ENCODE results near the gene EPHB2. TPM values are rescaled to one million over a fixed set of nuclear protein-coding genes. Genes with fewer than 3 reads are reported as not detected.

Gene EPHB2
- total RNA-seq, 2 experiments from 2014 or later: 0.07 to 0.17 TPM

- intact Hi-C loops (cut with micrococcal nuclease): no loop called here
- H3K4me3 Mint-ChIP-seq: no peak overlapping the region
- no peak for DNase-seq
- POLR2A ChIA-PET: interaction anchor here (0.5 kb wide), 1 partner anchor 403 kb away, joined by 3 read pairs; no protein-coding TSS in a partner anchor
- H3K27ac Mint-ChIP-seq: no peak overlapping the region
- CTCF ChIA-PET: interaction anchor here (0.5 to 1.3 kb wide), 3 partner anchors 14 to 103 kb away, joined by 3 to 7 read pairs (median 3); no protein-coding TSS in a partner anchor
- H3K36me3 Mint-ChIP-seq: no peaks in the 10 kb centered on the region
- H3K27me3 Mint-ChIP-seq: no peaks in the 10 kb centered on the region
- no peaks in the 10 kb centered on the region for H3K9me3 Mint-ChIP-seq
- H3K4me1 Mint-ChIP-seq (ENCODE audit: low read depth): no peaks in the 10 kb centered on the region
Measured at GRCh38 chr1:22731924-22732720, 21.5 kb downstream of the EPHB2 start.

DNA sequence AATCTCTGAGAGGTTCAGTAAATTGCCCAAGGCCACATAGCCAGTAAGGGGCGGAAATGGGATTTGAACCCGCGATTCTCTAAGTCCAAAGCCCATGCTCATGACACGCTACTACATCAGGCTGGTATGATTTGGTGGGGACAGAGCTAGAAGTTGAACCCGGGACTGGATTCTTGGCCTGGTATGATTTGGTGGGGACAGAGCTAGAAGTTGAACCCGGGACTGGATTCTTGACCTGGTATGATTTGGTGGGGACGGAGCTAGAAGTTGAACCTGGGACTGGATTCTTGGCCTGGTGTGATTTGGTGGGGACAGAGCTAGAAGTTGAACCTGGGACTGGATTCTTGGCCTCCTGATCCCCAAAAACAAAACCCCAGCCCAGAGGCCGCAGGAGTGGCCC lies 23.0 kb downstream of the EPHB2 start:
- H3K9me3 Mint-ChIP-seq: no peaks in the 10 kb centered on the region
- CTCF ChIA-PET: interaction anchor here (1.5 kb wide), 1 partner anchor 29 kb away, joined by 4 read pairs; no protein-coding TSS in a partner anchor

GRCh38 chr1:22736501-22737080 lies 26.0 kb downstream of the EPHB2 start:
- Mint-ChIP-seq H3K27me3 (peaks cover 7% of the 10 kb centered on the region), H3K4me3 (no peak overlapping the region), H3K36me3 (no peaks in the 10 kb centered on the region), H3K4me1 (ENCODE audit: low read depth) (no peaks in the 10 kb centered on the region), H3K9me3 (no peaks in the 10 kb centered on the region), H3K27ac (no peak overlapping the region)
- CTCF ChIA-PET: no interaction called here
- intact Hi-C loops (cut with micrococcal nuclease): no loop called here
- DNase-seq: no peak
- POLR2A ChIA-PET: no interaction called here

More for the DNA sequence above, 23.0 kb downstream of the EPHB2 start:
- Mint-ChIP-seq H3K27ac (no peak overlapping the region), H3K27me3 (no peaks in the 10 kb centered on the region), H3K4me3 (no peak overlapping the region), H3K4me1 (ENCODE audit: low read depth) (no peaks in the 10 kb centered on the region), H3K36me3 (no peaks in the 10 kb centered on the region)
- intact Hi-C loops (cut with micrococcal nuclease): no loop called here
- DNase-seq: no peak
- POLR2A ChIA-PET: no interaction called here

GRCh38 chr1:22737374-22738068 lies 26.9 kb downstream of the EPHB2 start:
- intact Hi-C loops (cut with micrococcal nuclease): no loop called here
- no peaks in the 10 kb centered on the region for H3K4me1 Mint-ChIP-seq (ENCODE audit: low read depth)
- H3K27ac Mint-ChIP-seq: no peak overlapping the region
- POLR2A ChIA-PET: no interaction called here
- CTCF ChIA-PET: interaction anchor here (0.7 kb wide), 1 partner anchor 33 kb away, joined by 3 read pairs; no protein-coding TSS in a partner anchor
- H3K4me3 Mint-ChIP-seq: no peak overlapping the region
- peaks cover 9% of the 10 kb centered on the region for H3K27me3 Mint-ChIP-seq
- DNase-seq: no peak
- H3K9me3 Mint-ChIP-seq: no peaks in the 10 kb centered on the region
- H3K36me3 Mint-ChIP-seq: no peaks in the 10 kb centered on the region

DNA sequence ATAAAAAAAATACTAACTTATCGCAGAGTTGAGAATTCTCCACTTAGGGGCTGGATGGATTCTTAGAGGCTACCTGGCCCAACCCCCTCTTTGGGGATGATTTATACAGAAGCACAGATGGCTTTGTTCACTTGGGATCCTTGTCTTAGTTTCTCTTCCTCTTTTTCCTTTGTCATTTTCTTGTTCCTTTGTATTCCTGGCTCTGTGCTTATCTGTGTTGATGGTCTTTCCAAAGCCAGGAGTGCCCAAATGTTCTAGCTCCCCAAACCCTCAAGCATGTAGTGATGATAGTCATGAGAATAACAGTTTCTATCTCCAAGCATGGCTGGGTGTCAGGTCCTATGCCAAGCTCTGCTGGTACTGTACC lies 27.4 kb downstream of the EPHB2 start:
- DNase-seq: no peak
- Mint-ChIP-seq H3K36me3 (no peaks in the 10 kb centered on the region), H3K27ac (no peak overlapping the region), H3K27me3 (peaks cover 9% of the 10 kb centered on the region), H3K4me1 (ENCODE audit: low read depth) (no peaks in the 10 kb centered on the region), H3K4me3 (no peak overlapping the region), H3K9me3 (no peaks in the 10 kb centered on the region)
- intact Hi-C loops (cut with micrococcal nuclease): no loop called here
- CTCF ChIA-PET: interaction anchor here (0.7 kb wide), 1 partner anchor 34 kb away, joined by 3 read pairs; no protein-coding TSS in a partner anchor
- POLR2A ChIA-PET: no interaction called here

DNA sequence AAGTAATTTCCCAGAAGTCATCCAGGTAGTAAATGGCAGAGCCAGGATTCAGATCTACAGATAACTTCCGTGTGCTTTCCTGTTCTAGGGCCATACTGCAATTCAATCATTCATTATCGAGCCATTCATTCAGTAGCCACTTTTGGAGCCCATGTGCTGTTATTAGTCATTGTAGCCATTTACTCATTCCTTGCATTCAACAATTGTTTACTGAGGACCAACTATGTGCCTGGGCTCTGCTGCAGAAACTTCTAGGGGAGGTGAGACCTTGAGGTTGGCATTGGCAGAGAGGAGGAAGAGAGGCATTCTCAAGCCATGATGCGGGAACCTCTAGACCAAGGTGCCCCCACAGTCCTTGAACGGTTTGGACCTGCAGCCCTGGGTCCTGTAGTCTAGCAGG lies 27.9 kb downstream of the EPHB2 start:
- POLR2A ChIA-PET: no interaction called here
- Mint-ChIP-seq H3K36me3 (no peaks in the 10 kb centered on the region), H3K4me3 (no peak overlapping the region), H3K27me3 (peaks cover 9% of the 10 kb centered on the region), H3K4me1 (ENCODE audit: low read depth) (no peaks in the 10 kb centered on the region), H3K9me3 (no peaks in the 10 kb centered on the region), H3K27ac (no peak overlapping the region)
- intact Hi-C loops (cut with micrococcal nuclease): no loop called here
- CTCF ChIA-PET: interaction anchor here (0.7 kb wide), 1 partner anchor 34 kb away, joined by 3 read pairs; no protein-coding TSS in a partner anchor
- no peak for DNase-seq

DNA sequence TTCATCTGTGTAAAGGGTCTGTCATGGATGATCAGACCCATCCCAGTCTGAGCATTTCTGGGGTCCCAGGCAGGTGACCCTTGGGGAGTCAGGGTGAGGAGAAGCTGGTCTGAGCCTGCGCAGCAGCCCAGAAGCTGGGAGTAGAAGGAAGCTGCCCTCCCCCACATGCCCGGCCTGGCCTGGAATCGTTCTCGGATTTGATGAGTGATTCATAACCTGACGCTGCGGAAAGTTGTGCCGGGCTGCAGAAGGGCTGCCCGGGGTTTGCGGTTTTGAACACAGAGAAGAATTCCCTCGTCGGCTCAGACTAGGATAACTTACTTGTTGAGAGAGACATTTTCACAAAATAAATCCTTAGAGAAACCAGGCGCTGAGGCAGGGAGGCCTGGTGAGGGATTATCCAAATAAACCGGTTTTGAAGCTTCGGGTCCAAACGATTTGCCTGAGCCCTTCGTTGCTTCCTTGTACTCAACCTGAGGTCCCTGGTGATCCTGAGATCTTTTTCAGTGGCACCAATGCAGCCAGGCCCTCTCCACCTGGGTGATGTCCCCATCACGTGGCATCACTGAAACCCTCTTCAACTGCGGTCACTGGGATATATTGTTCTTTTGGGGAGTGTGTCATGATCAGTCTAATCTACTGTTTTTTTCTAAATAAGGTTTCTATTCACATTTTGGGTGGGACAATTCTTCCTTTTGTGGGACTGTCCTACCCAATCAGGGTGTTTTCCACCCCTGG lies 29.2 kb downstream of the EPHB2 start:
- ChIA-PET CTCF (no interaction called here), POLR2A (no interaction called here)
- Mint-ChIP-seq H3K27me3 (peaks cover 9% of the 10 kb centered on the region), H3K27ac (no peak overlapping the region), H3K4me3 (no peak overlapping the region), H3K36me3 (no peaks in the 10 kb centered on the region), H3K4me1 (ENCODE audit: low read depth) (no peaks in the 10 kb centered on the region), H3K9me3 (no peaks in the 10 kb centered on the region)
- intact Hi-C loops (cut with micrococcal nuclease): no loop called here
- no peak for DNase-seq

- intact Hi-C loops (cut with micrococcal nuclease): no loop called here
- Mint-ChIP-seq H3K4me1 (ENCODE audit: low read depth) (no peaks in the 10 kb centered on the region), H3K4me3 (no peak overlapping the region), H3K36me3 (no peaks in the 10 kb centered on the region), H3K27ac (no peak overlapping the region), H3K9me3 (no peaks in the 10 kb centered on the region), H3K27me3 (peaks cover 9% of the 10 kb centered on the region)
- ChIA-PET POLR2A (no interaction called here), CTCF (no interaction called here)
- DNase-seq: no peak
Measured at GRCh38 chr1:22741118-22741517, 30.5 kb downstream of the EPHB2 start.

DNA sequence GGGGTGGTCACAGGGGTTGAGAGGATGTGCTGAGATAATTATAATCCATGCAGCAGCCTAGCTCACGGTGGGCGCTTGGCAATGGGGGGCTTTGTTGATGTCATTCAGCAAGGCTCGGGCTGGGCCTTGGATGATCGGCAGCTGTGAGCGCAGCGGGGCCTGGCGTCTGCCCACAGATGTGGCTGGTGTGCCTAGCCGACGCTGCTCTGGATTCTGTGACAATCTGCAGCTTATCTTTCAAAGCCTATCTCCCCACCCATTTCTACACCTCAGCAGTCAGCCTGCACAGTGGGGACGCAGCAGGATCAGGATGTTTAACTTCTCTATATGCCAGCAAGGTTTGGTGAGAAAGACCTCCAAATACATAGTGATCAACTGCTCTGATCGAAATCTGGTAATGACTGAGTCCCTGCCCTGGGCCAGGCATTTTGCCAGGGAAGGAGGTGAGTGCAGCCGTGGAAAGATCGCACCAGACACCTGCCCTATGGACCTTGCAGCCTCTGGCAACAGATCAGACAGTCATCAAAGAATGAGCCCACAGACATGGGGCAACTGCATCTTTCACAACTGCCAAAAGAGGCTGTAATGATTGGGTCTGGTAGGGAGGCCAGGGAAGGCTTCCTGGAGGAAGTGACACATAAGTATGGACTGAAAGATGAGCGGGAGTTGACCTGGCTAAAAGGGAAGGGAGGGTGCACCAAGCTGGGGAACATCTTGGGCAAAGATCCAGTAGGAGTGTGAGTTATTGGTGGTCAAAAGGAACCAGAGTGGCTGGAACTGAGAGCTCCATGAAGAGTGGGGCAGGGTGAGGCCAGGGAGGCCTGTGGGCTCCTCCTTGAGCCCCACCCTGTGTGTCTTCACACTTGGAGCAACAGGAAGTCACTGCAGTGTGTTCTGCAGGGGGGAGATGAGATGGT lies 35.3 kb downstream of the EPHB2 start:
- no peak for DNase-seq
- no peak overlapping the region for H3K4me3 Mint-ChIP-seq
- H3K4me1 Mint-ChIP-seq (ENCODE audit: low read depth): peaks cover 3% of the 10 kb centered on the region
- intact Hi-C loops (cut with micrococcal nuclease): no loop called here
- H3K27me3 Mint-ChIP-seq: peaks cover 8% of the 10 kb centered on the region
- ChIA-PET CTCF (no interaction called here), POLR2A (no interaction called here)
- H3K36me3 Mint-ChIP-seq: no peaks in the 10 kb centered on the region
- H3K9me3 Mint-ChIP-seq: no peaks in the 10 kb centered on the region
- no peak overlapping the region for H3K27ac Mint-ChIP-seq

- peaks cover 3% of the 10 kb centered on the region for H3K4me1 Mint-ChIP-seq (ENCODE audit: low read depth)
- H3K27me3 Mint-ChIP-seq: peaks cover 3% of the 10 kb centered on the region
- CTCF ChIA-PET: interaction anchor here (0.6 to 1.4 kb wide), 3 partner anchors 15 to 248 kb away, joined by 3 read pairs; no protein-coding TSS in a partner anchor
- no peaks in the 10 kb centered on the region for H3K9me3 Mint-ChIP-seq
- no peak overlapping the region for H3K27ac Mint-ChIP-seq
- no peaks in the 10 kb centered on the region for H3K36me3 Mint-ChIP-seq
- H3K4me3 Mint-ChIP-seq: no peak overlapping the region
- intact Hi-C loops (cut with micrococcal nuclease): no loop called here
- DNase-seq: no peak
- POLR2A ChIA-PET: no interaction called here
Measured at GRCh38 chr1:22747021-22747734, 36.5 kb downstream of the EPHB2 start.

GRCh38 chr1:22747735-22748073 lies 37.1 kb downstream of the EPHB2 start:
- DNase-seq: no peak
- CTCF ChIA-PET: interaction anchor here (1.1 to 1.4 kb wide), 2 partner anchors 15 to 103 kb away, joined by 3 read pairs; no protein-coding TSS in a partner anchor
- intact Hi-C loops (cut with micrococcal nuclease): no loop called here
- Mint-ChIP-seq H3K4me1 (ENCODE audit: low read depth) (peaks cover 3% of the 10 kb centered on the region), H3K27me3 (peaks cover 3% of the 10 kb centered on the region), H3K27ac (no peak overlapping the region), H3K9me3 (no peaks in the 10 kb centered on the region), H3K36me3 (no peaks in the 10 kb centered on the region), H3K4me3 (no peak overlapping the region)
- POLR2A ChIA-PET: no interaction called here
